Adrenal gland (tissue), 12 donors: ENCODE results near the gene SUN1. TPM values are rescaled to one million over a fixed set of nuclear protein-coding genes. Genes with fewer than 3 reads are reported as not detected.

Source experiments
- DNase-seq, 7 donors: peaks; one replicate each; pipeline ENCODE4 v3.0.0-alpha.2; 2019 to 2020
- H3K27ac ChIP-seq, 5 donors: fragments of 200-600 bp; sonication (generic) in 4 of 5; 1 replicate in 3 of 5; 2 replicates in 2 of 5; pipeline versions ENCODE4 v1.5.1 to v1.8.0; 2016 to 2020; ENCODE audit warnings: mild to moderate bottlenecking in 1 of 5
- H3K27me3 ChIP-seq: fragments of 200-600 bp; 2 replicates; pipeline ENCODE4 v1.8.0; 2021
- H3K36me3 ChIP-seq, 2 donors: fragments of 200-600 bp; replicated peaks in 1 of 2; 1 replicate in 1 of 2; 2 replicates in 1 of 2; pipeline versions ENCODE4 v1.5.1 to v1.8.0; 2018 to 2022
- H3K4me1 ChIP-seq, 2 donors: fragments of 200-600 bp; replicated peaks in 1 of 2; 1 replicate in 1 of 2; 2 replicates in 1 of 2; pipeline versions ENCODE4 v1.5.1 to v1.8.0; 2018 to 2021
- H3K4me3 ChIP-seq, 4 donors: fragments of 200-600 bp; sonication (generic) in 3 of 4; one replicate each; pipeline ENCODE4 v1.5.1; 2016 to 2018
- H3K9me3 ChIP-seq, 3 donors: fragments of 200-600 bp; sonication (generic) in 1 of 3; replicated peaks in 1 of 3; 1 replicate in 2 of 3; 2 replicates in 1 of 3; pipeline versions ENCODE4 v1.5.1 to v1.8.0; 2016 to 2021
- CTCF ChIP-seq, 6 experiments: fragments of 450-650 bp in 4 of 6; fragments of 200-600 bp in 2 of 6; sonication (generic) in 1 of 6; IDR thresholded peaks; 1 replicate in 5 of 6; 2 replicates in 1 of 6; pipeline versions ENCODE4 v1.5.1 to v1.8.0; 2016 to 2021; ENCODE audit warnings: antibody characterized with exemption in 6 of 6, mild to moderate bottlenecking in 2 of 6, moderate library complexity in 1 of 6
- POLR2A ChIP-seq, 2 donors: fragments of 450-650 bp; IDR thresholded peaks; one replicate each; pipeline ENCODE4 v1.6.1; 2017; ENCODE audit warnings: antibody characterized with exemption in 2 of 2, mild to moderate bottlenecking in 2 of 2, moderate library complexity in 1 of 2
- WGBS, 4 donors: extraction: QIAGEN DNeasy Blood & Tissue Kit in 2 of 4; methylation state at CpG; one replicate each; pipeline versions ENCODE4 v1.1.5 to v1.1.7; 2013 to 2017; 5-methylcytosine and 5-hydroxymethylcytosine counted together
- intact Hi-C, 2 donors: fragments of 100-400 bp; cut with DNase I; formaldehyde crosslinking; loops; one replicate each; pipeline versions ENCODE4 v1.14.1 to v1.15.0; 2022 to 2023
- polyA plus RNA-seq, 3 donors: library from polyadenylated mRNA; stranded (reverse); fragments of 200-250 nt in 2 of 3; fragments of 350-450 nt in 1 of 3; fragmentation: Illumina TruSeq in 1 of 3; extraction: RNeasy Lipid Tissue Mini Kit (QIAGEN cat#74804) in 1 of 3; gene quantifications; one replicate each; pipeline ENCODE4 v1.2.3, GENCODE V29; 2013 to 2014
- total RNA-seq, 9 donors: library from RNA; depleted of rRNA in 4 of 9; stranded (reverse); fragments of >200 nt in 4 of 9; fragments of 120-200 nt in 1 of 9; fragmentation: NEBNext Ultra II Directional in 1 of 9; extraction: Animal tissue kit (Norgen Biotek cat#: 25700) in 1 of 9; gene quantifications; one replicate each; pipeline versions ENCODE4 v1.1.0 to v1.2.4, GENCODE V29; 2013 to 2023
- donor health status: healthy with polysubstance abuse.
- donor health status: Bipolar disorder and iron deficiency.
- donor health status: DM: yes; HTN: yes; CAD: no.
- donor health status: DM: no; HTN: no; CAD: no.
- donor health status: DM: no; HTN: no; CAD: no.
- donor health status: DM: yes; HTN: yes; CAD: no.

SUN1 gene
- total and polyA plus RNA-seq, 12 donors = 28.7 to 122 (median 99.9) TPM

- peaks cover 35 to 67% of the 10 kb centered on the region in 2 donors for H3K4me1 ChIP-seq
- peak overlapping the region in 3 of 5 donors; percentile 66 to 87 (median 82) for H3K27ac ChIP-seq
- H3K4me3 ChIP-seq = no peak overlapping the region
- no peaks in the 10 kb centered on the region for H3K27me3 ChIP-seq
- H3K9me3 ChIP-seq = no peaks in the 10 kb centered on the region
- DNase-seq = peak in 4 of 7 donors; percentile 37 to 59 (median 52)
- H3K36me3 ChIP-seq = peaks cover 0 to 30% of the 10 kb centered on the region in 2 donors
- WGBS, 4 donors = 51 to 59% (median 55%) methylated on average over 15 to 25 of the region's 25 CpGs
- TF ChIP-seq CTCF (IDR thresholded peaks at IDR 0.05) (no peak), POLR2A (IDR thresholded peaks at IDR 0.05) (no peak)
- intact Hi-C loops = loop anchor here in 1 of 2 donors (10.0 kb wide), 1 partner anchor 79 kb away; no protein-coding TSS in a partner anchor
These were observed 53.1 kb downstream of the SUN1 start for GRCh38 chr7:885261-885892.

- H3K9me3 ChIP-seq = no peaks in the 10 kb centered on the region
- H3K27me3 ChIP-seq = no peaks in the 10 kb centered on the region
- H3K27ac ChIP-seq = peak overlapping the region in 3 of 5 donors; percentile 26 to 87 (median 87)
- WGBS, 4 donors = 70 to 84% (median 76%) methylated on average over 13 to 30 of the region's 30 CpGs
- peaks cover 35 to 61% of the 10 kb centered on the region in 2 donors for H3K4me1 ChIP-seq
- TF ChIP-seq POLR2A (IDR thresholded peaks at IDR 0.05) (no peak), CTCF (IDR thresholded peaks at IDR 0.05) (no peak)
- intact Hi-C loops = loop anchor here in 1 of 2 donors (10.0 kb wide), 1 partner anchor 79 kb away; no protein-coding TSS in a partner anchor
- H3K36me3 ChIP-seq = peaks cover 0 to 36% of the 10 kb centered on the region in 2 donors
- H3K4me3 ChIP-seq = no peak overlapping the region
- peak in 3 of 7 donors; percentile 2 to 30 (median 23) for DNase-seq
These were observed 53.8 kb downstream of the SUN1 start for GRCh38 chr7:885893-886625.

- H3K9me3 ChIP-seq = no peaks in the 10 kb centered on the region
- TF ChIP-seq CTCF (IDR thresholded peaks at IDR 0.05) = no peak
- no peak for TF ChIP-seq POLR2A (IDR thresholded peaks at IDR 0.05)
- peaks cover 0 to 44% of the 10 kb centered on the region in 2 donors for H3K36me3 ChIP-seq
- intact Hi-C loops = loop anchor here in 1 of 2 donors (10.0 kb wide), 1 partner anchor 78 kb away; no protein-coding TSS in a partner anchor
- H3K4me1 ChIP-seq = peaks cover 35 to 59% of the 10 kb centered on the region in 2 donors
- peak overlapping the region in 3 of 5 donors; percentile 26 to 87 (median 77) for H3K27ac ChIP-seq
- peak in 2 of 7 donors; percentile 25 to 31 for DNase-seq
- no peaks in the 10 kb centered on the region for H3K27me3 ChIP-seq
- WGBS, 4 donors = 85 to 95% (median 87%) methylated on average over 17 to 40 of the region's 40 CpGs
- H3K4me3 ChIP-seq = no peak overlapping the region
These were observed 54.6 kb downstream of the SUN1 start for GRCh38 chr7:886626-887487.
